Measurements from ENCODE around the gene NOP14. TPM values are rescaled to one million over a fixed set of nuclear protein-coding genes. Genes with fewer than 3 reads are reported as not detected.
"Not testable (repeated sequence)": the region's sequence is repeated elsewhere in the genome, so short reads cannot be mapped to it uniquely, and the experiment has no call there.

The NOP14 gene
- total RNA-seq, 4 donors from 2014 or later: 8.6 to 43.0 (median 12.8) TPM

- Histone ChIP-seq H3K27me3 (no peaks in the 10 kb centered on the region), H3K27ac (no peak overlapping the region), H3K36me3 (peaks cover 0 to 20% (median 7%) of the 10 kb centered on the region in 4 donors), H3K9me3 (no peaks in the 10 kb centered on the region), H3K4me1 (peaks cover 7 to 24% (median 20%) of the 10 kb centered on the region in 4 donors), H3K4me3 (no peak overlapping the region)
- peak; percentile 5 for DNase-seq
- intact Hi-C loops (cut with DNase I; ENCODE audit: low total_unique reads): no loop called here
- in situ Hi-C loops (cut with MboI; ENCODE audit: low pct_ligation_motif_present in 1 of 4, low pct_unique_long_range_greater_than_20kb in 1 of 4, low sequenced_read_pairs in 3 of 4): loop anchor here in 3 of 4 donors (10.0 to 25.0 kb wide), 2 partner anchors 175 to 177 kb away; partner anchors contain the start of gene TNIP2 (in 2 of the 3)
- WGBS, 2 donors (ENCODE audit: low coverage in 1 of 2): 86% methylated on average over 28 of the region's 30 CpGs; no CpG with 5 or more reads in 1 of the 2 donors
- TF ChIP-seq CTCF (IDR thresholded peaks at IDR 0.05) (no peak), POLR2A (IDR thresholded peaks at IDR 0.05) (no peak), POLR2AphosphoS5 (IDR thresholded peaks at IDR 0.05) (no peak), EP300 (IDR thresholded peaks at IDR 0.05; ENCODE audit: low read depth) (no peak)
These were observed 23.6 kb downstream of the NOP14 start for GRCh38 chr4:2939383-2940243.

GRCh38 chr4:2938906-2939305 is 24.3 kb downstream of the NOP14 start:
- peak; percentile 5 for DNase-seq
- Histone ChIP-seq H3K4me1 (peaks cover 7 to 25% (median 22%) of the 10 kb centered on the region in 4 donors), H3K36me3 (peaks cover 0 to 20% (median 5%) of the 10 kb centered on the region in 4 donors), H3K27ac (no peak overlapping the region), H3K27me3 (no peaks in the 10 kb centered on the region), H3K9me3 (no peaks in the 10 kb centered on the region), H3K4me3 (no peak overlapping the region)
- 95 to 100% methylated on average over 3 to 14 of the region's 14 CpGs for WGBS, 2 donors (ENCODE audit: low coverage in 1 of 2)
- intact Hi-C loops (cut with DNase I; ENCODE audit: low total_unique reads): no loop called here
- no peak for TF ChIP-seq POLR2A (IDR thresholded peaks at IDR 0.05)
- no peak for TF ChIP-seq EP300 (IDR thresholded peaks at IDR 0.05; ENCODE audit: low read depth)
- TF ChIP-seq POLR2AphosphoS5 (IDR thresholded peaks at IDR 0.05): no peak
- TF ChIP-seq CTCF (IDR thresholded peaks at IDR 0.05): no peak
- in situ Hi-C loops (cut with MboI; ENCODE audit: low pct_ligation_motif_present in 1 of 4, low pct_unique_long_range_greater_than_20kb in 1 of 4, low sequenced_read_pairs in 3 of 4): loop anchor here in 2 of 4 donors (25.0 kb wide), 1 partner anchor 177 kb away; the partner anchor contains the start of gene TNIP2 (in 2 of the 2)

- H3K27me3 ChIP-seq; intact Hi-C loops (cut with DNase I; ENCODE audit: low total_unique reads); H3K4me3 ChIP-seq; H3K9me3 ChIP-seq; H3K27ac ChIP-seq: not testable (repeated sequence)
- in situ Hi-C loops (cut with MboI; ENCODE audit: low pct_ligation_motif_present in 1 of 4, low pct_unique_long_range_greater_than_20kb in 1 of 4, low sequenced_read_pairs in 3 of 4): loop anchor here in 2 of 4 donors (25.0 kb wide), 1 partner anchor 176 kb away; the partner anchor contains the start of gene TNIP2 (in 2 of the 2)
- DNase-seq: peak; percentile 4
- Histone ChIP-seq H3K36me3 (peaks cover 0 to 20% (median 4%) of the 10 kb centered on the region in 4 donors), H3K4me1 (peaks cover 7 to 30% (median 26%) of the 10 kb centered on the region in 4 donors)
- WGBS, 2 donors (ENCODE audit: low coverage in 1 of 2): 88 to 92% methylated on average over 9 to 10 of the region's 10 CpGs
These were observed 24.8 kb downstream of the NOP14 start for GRCh38 chr4:2938411-2938810.

GRCh38 chr4:2937986-2938385 is 25.2 kb downstream of the NOP14 start:
- intact Hi-C loops (cut with DNase I; ENCODE audit: low total_unique reads): no loop called here
- H3K4me1 ChIP-seq: peaks cover 8 to 29% (median 26%) of the 10 kb centered on the region in 4 donors
- no peak for TF ChIP-seq POLR2A (IDR thresholded peaks at IDR 0.05)
- no peak for TF ChIP-seq EP300 (IDR thresholded peaks at IDR 0.05; ENCODE audit: low read depth)
- TF ChIP-seq POLR2AphosphoS5 (IDR thresholded peaks at IDR 0.05): no peak
- TF ChIP-seq CTCF (IDR thresholded peaks at IDR 0.05): no peak
- no peak overlapping the region for H3K27ac ChIP-seq
- DNase-seq: peak; percentile 4
- no peaks in the 10 kb centered on the region for H3K9me3 ChIP-seq
- peaks cover 0 to 20% (median 4%) of the 10 kb centered on the region in 4 donors for H3K36me3 ChIP-seq
- no peak overlapping the region for H3K4me3 ChIP-seq
- in situ Hi-C loops (cut with MboI; ENCODE audit: low pct_ligation_motif_present in 1 of 4, low pct_unique_long_range_greater_than_20kb in 1 of 4, low sequenced_read_pairs in 3 of 4): loop anchor here in 2 of 4 donors (25.0 kb wide), 1 partner anchor 176 kb away; the partner anchor contains the start of gene TNIP2 (in 2 of the 2)
- WGBS, 2 donors (ENCODE audit: low coverage in 1 of 2): 47 to 73% methylated on average over 5 to 12 of the region's 12 CpGs
- no peaks in the 10 kb centered on the region for H3K27me3 ChIP-seq

Measured in transverse colon (tissue), 4 donors.